ENCODE data around the gene HIVEP3.

Gene HIVEP3

GRCh38 chr1:41616563-41616962, 302.2 kb downstream of the HIVEP3 start:
- CTCF ChIA-PET = no interaction called here
- Histone ChIP-seq H3K36me3 (ENCODE audit: control insufficient read depth in 2 of 2, insufficient read depth in 1 of 2, low read length in 2 of 2) (no peaks in the 10 kb centered on the region), H3K27ac (ENCODE audit: extremely low read depth, low read depth, low read length) (no peak overlapping the region), H3K4me1 (ENCODE audit: control insufficient read depth, insufficient read depth, low read length) (no peaks in the 10 kb centered on the region), H3K9me3 (ENCODE audit: control insufficient read depth, insufficient read depth, low read depth, low read length) (no peaks in the 10 kb centered on the region), H3K4me3 (ENCODE audit: low read depth, low read length) (no peak overlapping the region)
- POLR2A ChIA-PET = no interaction called here
- TF ChIP-seq PRDM10 (tag by site-specific recombination; IDR thresholded peaks at IDR 0.05) (peak; percentile 74), ZNF350 (tag by site-specific recombination; IDR thresholded peaks at IDR 0.05) (no peak)

GRCh38 chr1:41615981-41616380, 302.7 kb downstream of the HIVEP3 start:
- Histone ChIP-seq H3K36me3 (ENCODE audit: control insufficient read depth in 2 of 2, insufficient read depth in 1 of 2, low read length in 2 of 2) (no peaks in the 10 kb centered on the region), H3K27ac (ENCODE audit: extremely low read depth, low read depth, low read length) (no peak overlapping the region), H3K4me1 (ENCODE audit: control insufficient read depth, insufficient read depth, low read length) (no peaks in the 10 kb centered on the region), H3K9me3 (ENCODE audit: control insufficient read depth, insufficient read depth, low read depth, low read length) (no peaks in the 10 kb centered on the region), H3K4me3 (ENCODE audit: low read depth, low read length) (no peak overlapping the region)
- no peak for TF ChIP-seq ZNF426 (tag by site-specific recombination; IDR thresholded peaks at IDR 0.05)
- TF ChIP-seq ZNF837 (tag by site-specific recombination; IDR thresholded peaks at IDR 0.05) = no peak
- no peak for TF ChIP-seq ZNF138 (tag by site-specific recombination; IDR thresholded peaks at IDR 0.05; ENCODE audit: borderline replicate concordance)
- TF ChIP-seq ZNF214 (tag by site-specific recombination; IDR thresholded peaks at IDR 0.05; ENCODE audit: borderline replicate concordance) = no peak
- TF ChIP-seq, protein P1, sequence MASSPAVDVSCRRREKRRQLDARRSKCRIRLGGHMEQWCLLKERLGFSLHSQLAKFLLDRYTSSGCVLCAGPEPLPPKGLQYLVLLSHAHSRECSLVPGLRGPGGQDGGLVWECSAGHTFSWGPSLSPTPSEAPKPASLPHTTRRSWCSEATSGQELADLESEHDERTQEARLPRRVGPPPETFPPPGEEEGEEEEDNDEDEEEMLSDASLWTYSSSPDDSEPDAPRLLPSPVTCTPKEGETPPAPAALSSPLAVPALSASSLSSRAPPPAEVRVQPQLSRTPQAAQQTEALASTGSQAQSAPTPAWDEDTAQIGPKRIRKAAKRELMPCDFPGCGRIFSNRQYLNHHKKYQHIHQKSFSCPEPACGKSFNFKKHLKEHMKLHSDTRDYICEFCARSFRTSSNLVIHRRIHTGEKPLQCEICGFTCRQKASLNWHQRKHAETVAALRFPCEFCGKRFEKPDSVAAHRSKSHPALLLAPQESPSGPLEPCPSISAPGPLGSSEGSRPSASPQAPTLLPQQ (tag by site-specific recombination; IDR thresholded peaks at IDR 0.05) = no peak
- no peak for TF ChIP-seq ZNF785 (tag by site-specific recombination; IDR thresholded peaks at IDR 0.05)
- TF ChIP-seq ZNF280D (tag by site-specific recombination; IDR thresholded peaks at IDR 0.05) = no peak
- no peak for TF ChIP-seq ZEB2 (tag by site-specific recombination; IDR thresholded peaks at IDR 0.05)
- no peak for TF ChIP-seq ZNF157 (tag by site-specific recombination; IDR thresholded peaks at IDR 0.05)
- TF ChIP-seq ZNF146 (tag by site-specific recombination; IDR thresholded peaks at IDR 0.05) = no peak
- TF ChIP-seq ZBTB20 (tag by site-specific recombination; IDR thresholded peaks at IDR 0.05) = no peak
- TF ChIP-seq ZNF571 (tag by site-specific recombination; IDR thresholded peaks at IDR 0.05) = no peak
- no peak for TF ChIP-seq BCL11B (tag by site-specific recombination; IDR thresholded peaks at IDR 0.05; ENCODE audit: low read depth)
- ChIA-PET POLR2A (no interaction called here), CTCF (no interaction called here)

All from HEK293 (cell line).